H54 (cell line): Measurements from ENCODE around the gene TMEM41A.
"Not testable (repeated sequence)": the region's sequence is repeated elsewhere in the genome, so short reads cannot be mapped to it uniquely, and the experiment has no call there.

Experiments
- DNase-seq: peaks from one replicate; pipeline ENCODE4 v3.0.0; 2011; ENCODE audit warnings: low spot score, mixed read lengths; ENCODE audit not compliant: insufficient read length
- FAIRE-seq: peaks from 3 replicates; lab custom pipeline; 2011; peaks lifted over from hg19 to GRCh38; lab: Jason Lieb, UNC
- POLR2A ChIP-seq: IDR thresholded peaks from 2 replicates; pipeline ENCODE4 v1.6.1; 2011; ENCODE audit warnings: low read depth, mild to moderate bottlenecking, low read length

TMEM41A gene

DNA sequence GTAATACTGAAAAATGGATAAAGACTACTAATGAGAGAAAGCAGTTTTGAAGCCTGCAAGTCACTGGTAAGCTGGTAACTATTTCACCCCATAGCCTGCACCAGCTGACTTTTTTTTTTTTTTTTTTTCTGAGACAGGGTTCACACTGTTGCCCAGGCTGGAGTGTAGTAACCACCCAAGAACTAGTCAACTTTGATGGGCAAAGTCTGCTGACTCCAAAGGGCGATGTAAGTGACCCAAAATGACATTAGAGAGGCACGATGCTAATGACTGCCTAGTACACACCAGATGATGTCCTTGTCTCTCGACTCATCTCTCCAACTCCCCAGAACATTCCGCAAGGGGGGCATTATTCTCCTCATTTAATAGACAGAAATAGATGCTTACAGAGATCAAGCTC, 12.9 kb upstream of the TMEM41A start:
- TF ChIP-seq POLR2A = no peak
- DNase-seq = no peak
- FAIRE-seq = peak; percentile 43

DNA sequence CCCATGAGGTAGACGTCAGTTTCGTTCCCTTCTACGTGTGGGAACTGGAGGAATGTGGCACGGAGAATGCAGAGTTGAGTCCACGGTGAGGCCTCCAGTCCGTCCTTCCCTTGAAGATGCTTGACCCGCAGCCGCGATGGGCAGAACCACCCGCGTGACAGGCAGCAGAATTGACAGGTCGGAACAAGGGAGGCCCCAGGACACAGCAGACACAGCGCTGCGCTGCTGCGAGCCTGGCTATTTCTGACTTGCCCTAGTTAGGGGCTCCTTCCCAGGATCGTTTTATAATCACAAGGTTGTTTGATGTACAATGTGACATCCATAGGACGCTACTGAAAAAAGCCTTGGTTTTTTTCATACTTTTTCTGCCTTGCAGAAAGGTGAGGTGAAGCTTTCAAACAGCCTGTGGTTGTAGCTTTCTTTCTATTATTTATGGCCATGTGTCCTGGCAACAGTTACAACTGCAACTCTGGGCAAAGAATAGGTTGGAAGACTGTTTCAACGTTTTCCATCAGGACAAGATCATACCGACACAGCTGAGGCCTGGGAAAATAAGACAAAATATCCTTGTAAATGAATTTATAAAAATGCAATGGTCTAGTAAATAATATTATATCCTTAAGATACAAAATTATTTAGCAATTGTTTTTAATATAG, 9.6 kb upstream of the TMEM41A start:
- TF ChIP-seq POLR2A = no peak
- no peak for FAIRE-seq
- DNase-seq = no peak

GRCh38 chr3:185507883-185508282, 9.0 kb upstream of the TMEM41A start:
- DNase-seq (no peak), FAIRE-seq (no peak)
- TF ChIP-seq POLR2A = no peak

DNA sequence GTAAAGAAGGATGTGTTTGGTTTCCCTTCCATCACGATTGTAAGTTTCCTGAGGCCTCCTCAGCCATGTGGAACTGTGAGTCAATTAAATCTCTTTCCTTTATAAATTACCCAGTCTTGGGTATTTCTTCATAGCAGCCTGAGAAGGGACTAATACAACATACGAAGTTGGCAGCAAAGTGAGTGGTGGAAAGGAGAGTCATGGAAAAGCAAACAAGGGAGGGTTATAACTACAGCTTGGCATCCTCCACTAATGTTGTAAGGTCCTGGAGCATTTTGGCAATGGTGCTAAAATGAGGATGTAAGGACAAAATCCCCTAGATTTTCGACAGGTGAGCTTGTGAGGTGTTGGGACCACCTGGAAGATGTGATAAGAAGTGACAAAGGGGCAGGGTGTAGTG, 5.8 kb upstream of the TMEM41A start:
- FAIRE-seq = no peak
- no peak for DNase-seq
- no peak for TF ChIP-seq POLR2A

DNA sequence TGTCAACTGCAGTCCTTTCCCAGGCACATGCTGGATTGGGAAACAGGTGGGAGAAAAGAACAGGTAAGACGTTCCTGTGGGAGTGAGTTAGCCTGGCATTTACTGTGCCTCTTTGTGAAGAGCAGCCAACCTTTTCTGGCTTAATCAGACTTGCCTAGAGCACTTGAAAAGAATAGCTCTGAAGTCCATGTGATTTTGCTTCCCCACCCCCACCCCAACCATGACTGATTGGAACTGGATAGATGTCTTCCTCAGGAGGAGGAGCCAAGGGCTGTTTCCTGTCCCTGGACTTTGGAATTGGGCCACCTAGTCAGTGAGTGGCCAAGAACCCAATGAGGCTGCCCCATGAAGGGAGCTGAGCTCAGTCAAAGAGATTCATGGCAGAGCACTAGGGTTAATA, 4.7 kb upstream of the TMEM41A start:
- FAIRE-seq (no peak), DNase-seq (no peak)
- TF ChIP-seq POLR2A = no peak

- no peak for FAIRE-seq
- TF ChIP-seq POLR2A = no peak
- no peak for DNase-seq
Measured at GRCh38 chr3:185502987-185503386, 4.2 kb upstream of the TMEM41A start.

DNA sequence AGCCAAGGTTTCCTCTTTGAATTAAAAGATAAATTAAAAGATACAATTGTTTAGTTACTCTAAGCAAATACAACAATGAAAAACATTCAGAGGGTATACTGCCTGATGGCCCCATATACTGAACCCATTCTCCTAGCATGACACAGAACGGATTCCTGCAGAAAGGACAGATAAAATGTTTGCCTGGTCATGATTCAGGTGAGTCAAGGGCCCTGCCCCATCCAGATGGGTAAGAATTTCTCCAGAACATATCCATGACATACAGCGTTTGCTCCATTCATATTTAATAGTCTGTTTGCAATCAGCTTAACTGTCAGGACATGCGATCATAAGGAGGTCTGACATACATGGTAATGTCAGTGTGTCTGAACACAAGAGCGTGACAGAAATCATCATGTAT, 8.6 kb downstream of the TMEM41A start:
- FAIRE-seq (no peak), DNase-seq (no peak)
- TF ChIP-seq POLR2A = no peak

- FAIRE-seq (no peak), DNase-seq (no peak)
- TF ChIP-seq POLR2A = no peak
Measured at GRCh38 chr3:185489462-185489861, 9.4 kb downstream of the TMEM41A start.

DNA sequence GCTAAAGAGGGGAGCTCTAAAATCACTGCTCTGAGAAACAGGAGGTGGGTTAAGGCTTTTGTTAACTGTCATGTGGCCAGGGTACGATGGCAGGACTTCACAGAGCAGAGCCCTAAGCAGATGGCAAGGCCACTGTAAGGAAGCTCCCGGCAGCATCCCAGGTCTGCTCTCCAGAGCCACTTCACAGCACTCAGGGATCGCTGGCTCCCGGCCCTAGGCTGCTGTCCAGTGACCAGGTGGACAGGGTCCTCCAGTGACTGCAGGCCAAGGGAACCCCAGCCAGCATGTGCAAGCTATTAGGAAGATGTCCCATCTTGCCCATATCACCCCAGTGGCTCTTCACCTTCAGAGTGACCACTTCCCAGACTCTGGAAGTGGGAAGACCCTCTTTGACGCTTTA, 10.4 kb downstream of the TMEM41A start:
- FAIRE-seq = no peak
- TF ChIP-seq POLR2A = no peak
- no peak for DNase-seq

DNA sequence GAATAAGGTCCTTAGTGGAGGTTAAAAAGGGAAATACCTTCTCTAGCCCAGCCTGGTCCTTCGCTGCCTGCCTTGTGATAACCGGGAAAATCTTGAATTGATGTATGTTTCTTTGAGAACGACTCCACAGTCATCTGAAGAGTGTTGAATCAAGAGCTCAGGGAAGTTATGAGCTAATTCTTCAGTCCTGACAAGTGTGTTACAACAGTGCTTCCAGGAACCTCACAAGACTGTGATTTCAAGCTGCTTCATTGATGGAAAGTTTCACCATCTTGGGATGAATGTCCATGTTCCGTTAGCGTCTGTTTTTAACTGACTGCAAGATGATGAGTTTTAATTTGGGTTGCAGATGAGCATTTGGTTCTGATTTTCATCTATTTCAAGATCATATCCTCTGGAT, 12.4 kb downstream of the TMEM41A start:
- FAIRE-seq = no peak
- TF ChIP-seq POLR2A = no peak
- no peak for DNase-seq

GRCh38 chr3:185484296-185484695, 14.5 kb downstream of the TMEM41A start:
- DNase-seq (no peak), FAIRE-seq (no peak)
- TF ChIP-seq POLR2A = no peak

- no peak for TF ChIP-seq POLR2A
- no peak for FAIRE-seq
- DNase-seq = no peak
Measured at GRCh38 chr3:185479373-185479945, 19.4 kb downstream of the TMEM41A start.

DNA sequence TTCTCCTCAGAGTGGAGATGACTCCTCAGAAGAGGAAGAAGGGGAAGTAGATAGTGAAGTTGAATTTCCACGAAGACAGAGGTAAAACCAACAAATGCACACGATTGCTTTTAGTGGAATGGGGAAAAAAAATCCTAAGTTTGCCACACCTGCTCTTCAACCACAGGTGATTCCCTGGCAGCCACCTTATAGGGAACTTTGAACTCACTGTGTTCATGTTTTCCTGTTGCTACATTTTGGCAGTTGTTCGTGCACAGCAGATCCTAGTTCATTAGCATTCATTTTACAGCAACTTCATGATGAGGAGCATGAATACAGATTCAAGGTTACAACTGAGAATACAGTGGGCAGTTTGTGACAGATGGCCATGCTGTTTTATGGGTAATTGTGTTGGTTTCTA, 21.5 kb downstream of the TMEM41A start:
- DNase-seq = no peak
- FAIRE-seq = no peak
- TF ChIP-seq POLR2A = no peak

DNA sequence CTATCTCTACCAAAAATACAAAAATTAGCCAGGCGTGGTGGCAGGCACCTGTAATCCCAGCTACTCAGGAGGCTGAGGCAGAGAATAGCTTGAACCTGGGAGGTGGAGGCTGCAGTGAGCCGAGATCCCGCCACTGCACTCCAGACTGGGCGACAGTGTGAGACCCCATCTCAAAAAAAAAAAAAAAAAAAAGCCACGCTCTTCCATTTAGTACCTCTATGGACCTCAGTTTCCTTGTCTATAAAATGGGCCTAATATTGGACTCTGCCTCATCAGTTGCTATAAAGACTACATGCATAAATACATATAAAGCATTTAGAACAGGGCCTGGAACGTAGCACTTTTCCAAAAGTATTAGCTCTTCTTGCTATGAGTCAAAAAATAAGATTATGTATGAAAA, 23.9 kb downstream of the TMEM41A start:
- FAIRE-seq, DNase-seq: not testable (repeated sequence)

GRCh38 chr3:185473290-185473815, 25.5 kb downstream of the TMEM41A start:
- FAIRE-seq = peak; percentile 100
- peak; percentile 86 for DNase-seq
- no peak for TF ChIP-seq POLR2A
